NB4 (cell line): ENCODE data around the gene RPTOR.

Experiments
- CTCF ChIP-seq: IDR thresholded peaks from one replicate; pipeline ENCODE4 v1.5.1; 2012; ENCODE audit warnings: low read depth, low read length
- POLR2A ChIP-seq: IDR thresholded peaks from 2 replicates; pipeline ENCODE4 v1.6.1; 2011; ENCODE audit warnings: mild to moderate bottlenecking; ENCODE audit not compliant: insufficient read length; ENCODE audit errors: extremely low read depth

GRCh38 chr17:80991645-80992076 is 447.0 kb downstream of the RPTOR start, which contains the start of gene CHMP6:
- no peak for TF ChIP-seq CTCF
- TF ChIP-seq POLR2A = peak; percentile 45
